RWPE1 (cell line): ENCODE data around the gene STX2.
"Not testable (repeated sequence)": the region's sequence is repeated elsewhere in the genome, so short reads cannot be mapped to it uniquely, and the experiment has no call there.

ENCODE experiments used
- CTCF ChIA-PET: fragments of 350-600 bp; sonication (Branson Sonifier 250); formaldehyde crosslinking; extraction: SDS; loops from one replicate; lab custom pipeline; 2021; lab: Yijun Ruan, JAX
- POLR2A ChIA-PET: fragments of 400-600 bp; formaldehyde crosslinking; extraction: SDS; loops from one replicate; lab custom pipeline; 2020; ENCODE audit warnings: antibody characterized with exemption; ENCODE audit not compliant: low non-redundant PET; lab: Yijun Ruan, JAX
- DNase-seq: peaks from one replicate; pipeline ENCODE4 v3.0.0; 2012; ENCODE audit warnings: low spot score
- H3K27ac ChIP-seq: fragments of 450-650 bp; 2 replicates; pipeline ENCODE4 v1.5.1; 2017
- TF ChIP-seq, protein P1 (sequence below): fragments of 450-650 bp; conservative IDR thresholded peaks from 2 replicates; pipeline ENCODE4 v1.5.1; 2017; ENCODE audit warnings: low read depth, mild to moderate bottlenecking

Gene STX2

DNA sequence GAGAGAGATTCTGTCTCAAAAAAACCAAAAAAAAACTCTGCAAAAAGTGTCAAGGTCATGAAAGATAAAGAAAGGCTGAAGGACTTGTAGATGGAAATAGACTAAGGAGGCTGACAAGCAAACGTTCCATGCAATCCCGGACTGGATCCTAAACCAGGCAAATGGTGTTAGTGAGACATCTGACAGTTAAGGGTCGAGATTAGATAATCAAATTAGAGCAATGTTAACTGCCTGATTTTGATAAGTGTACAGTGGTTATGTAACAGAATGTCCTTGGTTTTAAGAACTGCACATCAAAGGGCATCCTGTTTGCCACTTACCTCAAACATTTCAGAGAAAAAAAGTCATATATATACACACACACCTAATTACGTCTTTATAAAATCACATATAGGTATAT is 29.4 kb upstream of the STX2 start:
- no peak for DNase-seq
- ChIA-PET CTCF (interaction anchor here (0.6 kb wide), 1 partner anchor 106 kb away, joined by 4 read pairs; no protein-coding TSS in a partner anchor), POLR2A (no interaction called here)
- H3K27ac ChIP-seq, result no peak overlapping the region
- TF ChIP-seq, protein P1, sequence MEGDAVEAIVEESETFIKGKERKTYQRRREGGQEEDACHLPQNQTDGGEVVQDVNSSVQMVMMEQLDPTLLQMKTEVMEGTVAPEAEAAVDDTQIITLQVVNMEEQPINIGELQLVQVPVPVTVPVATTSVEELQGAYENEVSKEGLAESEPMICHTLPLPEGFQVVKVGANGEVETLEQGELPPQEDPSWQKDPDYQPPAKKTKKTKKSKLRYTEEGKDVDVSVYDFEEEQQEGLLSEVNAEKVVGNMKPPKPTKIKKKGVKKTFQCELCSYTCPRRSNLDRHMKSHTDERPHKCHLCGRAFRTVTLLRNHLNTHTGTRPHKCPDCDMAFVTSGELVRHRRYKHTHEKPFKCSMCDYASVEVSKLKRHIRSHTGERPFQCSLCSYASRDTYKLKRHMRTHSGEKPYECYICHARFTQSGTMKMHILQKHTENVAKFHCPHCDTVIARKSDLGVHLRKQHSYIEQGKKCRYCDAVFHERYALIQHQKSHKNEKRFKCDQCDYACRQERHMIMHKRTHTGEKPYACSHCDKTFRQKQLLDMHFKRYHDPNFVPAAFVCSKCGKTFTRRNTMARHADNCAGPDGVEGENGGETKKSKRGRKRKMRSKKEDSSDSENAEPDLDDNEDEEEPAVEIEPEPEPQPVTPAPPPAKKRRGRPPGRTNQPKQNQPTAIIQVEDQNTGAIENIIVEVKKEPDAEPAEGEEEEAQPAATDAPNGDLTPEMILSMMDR, result no peak

GRCh38 chr12:130863298-130863697 is 24.2 kb upstream of the STX2 start:
- TF ChIP-seq, protein P1, result no peak
- no peak for DNase-seq
- ChIA-PET POLR2A (no interaction called here), CTCF (no interaction called here)
- H3K27ac ChIP-seq, result no peak overlapping the region

- DNase-seq, POLR2A ChIA-PET, H3K27ac ChIP-seq: not testable (repeated sequence)
- CTCF ChIA-PET, result interaction anchor here (1.1 kb wide), 1 partner anchor 8 kb away, joined by 5 read pairs; no protein-coding TSS in a partner anchor
Measured at GRCh38 chr12:130862771-130863170, 23.7 kb upstream of the STX2 start.

- ChIA-PET POLR2A (no interaction called here), CTCF (interaction anchor here (1.1 kb wide), 1 partner anchor 9 kb away, joined by 5 read pairs; no protein-coding TSS in a partner anchor)
- TF ChIP-seq, protein P1, result no peak
- no peak overlapping the region for H3K27ac ChIP-seq
- no peak for DNase-seq
Measured at GRCh38 chr12:130862161-130862560, 23.1 kb upstream of the STX2 start.

DNA sequence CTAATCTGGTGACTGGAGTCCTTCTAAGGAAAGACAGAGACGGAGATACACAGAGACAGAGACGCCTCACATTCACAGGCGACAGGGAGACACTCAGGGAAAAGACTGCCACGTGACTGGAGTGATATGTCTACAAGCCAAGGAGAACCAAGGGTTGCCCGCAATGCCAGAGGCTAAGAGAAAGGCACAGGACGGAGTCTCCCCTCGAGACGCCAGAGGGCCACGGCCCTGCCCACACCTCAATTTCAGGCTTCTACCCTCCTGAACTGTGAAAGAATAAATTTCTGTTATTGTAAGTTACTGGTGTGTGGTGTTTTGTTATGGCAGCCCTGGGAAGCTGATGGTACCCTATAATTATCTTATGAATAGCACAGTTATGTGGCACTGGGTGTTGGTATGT is 21.3 kb upstream of the STX2 start:
- no peak overlapping the region for H3K27ac ChIP-seq
- CTCF ChIA-PET, result no interaction called here
- DNase-seq, result no peak
- TF ChIP-seq, protein P1, result no peak
- POLR2A ChIA-PET, result no interaction called here

DNA sequence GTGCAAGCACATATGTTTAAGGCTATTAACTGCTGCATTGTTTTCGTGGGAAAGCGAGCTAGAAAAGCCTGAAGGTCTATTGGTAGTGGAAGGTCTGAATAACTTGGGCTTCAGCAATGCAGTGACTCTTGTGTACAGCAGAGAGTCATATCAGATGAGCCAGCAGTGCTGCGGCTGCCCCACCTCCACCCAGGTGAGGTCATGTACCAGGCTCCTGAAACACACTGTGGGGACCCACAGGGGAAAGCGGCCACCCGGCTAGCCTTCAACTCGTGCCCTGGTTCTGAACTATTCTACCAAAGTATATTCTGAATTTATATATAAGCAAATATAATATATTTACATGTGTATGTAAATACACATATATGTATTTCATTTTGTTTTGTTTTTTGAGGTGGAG is 20.1 kb upstream of the STX2 start:
- DNase-seq, result no peak
- TF ChIP-seq, protein P1, result no peak
- ChIA-PET CTCF (no interaction called here), POLR2A (no interaction called here)
- no peak overlapping the region for H3K27ac ChIP-seq

DNA sequence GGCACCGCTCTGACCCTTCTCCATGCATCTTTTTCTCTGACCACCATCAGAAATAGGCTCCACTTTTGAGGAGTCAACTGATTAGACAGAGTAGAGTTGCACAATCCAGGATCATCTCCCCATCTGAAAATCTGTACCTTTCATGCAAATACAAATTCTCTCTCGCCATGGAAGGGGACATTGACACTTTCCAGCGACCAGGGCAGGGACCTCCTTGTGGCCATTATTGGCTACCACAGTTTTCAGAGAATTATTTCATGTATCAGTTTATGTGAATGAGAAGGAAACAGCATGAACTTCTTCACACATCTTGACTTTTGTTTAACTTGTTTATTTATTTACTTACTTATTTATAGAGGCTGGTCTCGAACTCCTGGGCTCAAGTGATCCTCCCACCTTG is 19.0 kb upstream of the STX2 start:
- DNase-seq, result no peak
- ChIA-PET CTCF (no interaction called here), POLR2A (no interaction called here)
- H3K27ac ChIP-seq, result no peak overlapping the region
- TF ChIP-seq, protein P1, result no peak
